ENCODE data around the gene SLC2A4RG. TPM values are rescaled to one million over a fixed set of nuclear protein-coding genes. Genes with fewer than 3 reads are reported as not detected.
A peak's percentile ranks its signal among the peaks of the same experiment; 100 is the strongest.

SLC2A4RG gene
- total and polyA plus RNA-seq, 9 donors, result 2.2 to 199 (median 103) TPM

- Histone ChIP-seq H3K36me3 (no peaks in the 10 kb centered on the region), H3K4me1 (ENCODE audit: insufficient read depth) (peaks cover 15% of the 10 kb centered on the region), H3K27me3 (no peaks in the 10 kb centered on the region), H3K4me3 (no peak overlapping the region), H3K9me3 (no peaks in the 10 kb centered on the region), H3K27ac (no peak overlapping the region)
- intact Hi-C loops (cut with DNase I), result no loop called here
- 77 to 88% (median 80%) methylated on average over 7 of the region's 7 CpGs for WGBS, 3 donors
- TF ChIP-seq POLR2A (IDR thresholded peaks at IDR 0.05) (no peak), CTCF (IDR thresholded peaks at IDR 0.05) (no peak), EP300 (IDR thresholded peaks at IDR 0.05) (no peak)
- no peak for DNase-seq
Measured at GRCh38 chr20:63767886-63768285, 28.3 kb downstream of the SLC2A4RG start.

- TF ChIP-seq EP300 (IDR thresholded peaks at IDR 0.05) (no peak), CTCF (IDR thresholded peaks at IDR 0.05) (no peak), POLR2A (IDR thresholded peaks at IDR 0.05) (no peak)
- WGBS, 3 donors, result 87 to 90% (median 88%) methylated on average over 26 of the region's 26 CpGs
- intact Hi-C loops (cut with DNase I), result no loop called here
Measured at GRCh38 chr20:63768591-63769515, 29.3 kb downstream of the SLC2A4RG start.

GRCh38 chr20:63769891-63770474 is 30.4 kb downstream of the SLC2A4RG start:
- Histone ChIP-seq H3K27ac (no peak overlapping the region), H3K9me3 (no peaks in the 10 kb centered on the region), H3K27me3 (no peaks in the 10 kb centered on the region), H3K36me3 (no peaks in the 10 kb centered on the region), H3K4me1 (ENCODE audit: insufficient read depth) (peaks cover 23% of the 10 kb centered on the region), H3K4me3 (no peak overlapping the region)
- intact Hi-C loops (cut with DNase I), result loop anchor here in 1 of 4 donors (10.0 kb wide), 1 partner anchor 205 kb away; the partner anchor contains the start of gene SAMD10
- 69 to 88% (median 77%) methylated on average over 31 of the region's 31 CpGs for WGBS, 3 donors
- peak in 1 of 5 donors; percentile 29 for DNase-seq
- TF ChIP-seq CTCF (IDR thresholded peaks at IDR 0.05) (no peak), EP300 (IDR thresholded peaks at IDR 0.05) (no peak), POLR2A (IDR thresholded peaks at IDR 0.05) (no peak)

More at GRCh38 chr20:63768591-63769515, 29.3 kb downstream of the SLC2A4RG start:
- H3K9me3 ChIP-seq, result no peaks in the 10 kb centered on the region
- no peak overlapping the region for H3K27ac ChIP-seq
- H3K4me1 ChIP-seq (ENCODE audit: insufficient read depth), result peaks cover 23% of the 10 kb centered on the region
- H3K36me3 ChIP-seq, result no peaks in the 10 kb centered on the region
- no peaks in the 10 kb centered on the region for H3K27me3 ChIP-seq
- peak in 1 of 5 donors; percentile 27 for DNase-seq
- H3K4me3 ChIP-seq, result no peak overlapping the region

- Histone ChIP-seq H3K9me3 (no peaks in the 10 kb centered on the region), H3K4me3 (no peak overlapping the region), H3K36me3 (no peaks in the 10 kb centered on the region), H3K27me3 (no peaks in the 10 kb centered on the region), H3K4me1 (ENCODE audit: insufficient read depth) (peaks cover 29% of the 10 kb centered on the region), H3K27ac (no peak overlapping the region)
- intact Hi-C loops (cut with DNase I), result loop anchor here in 1 of 4 donors (10.0 kb wide), 1 partner anchor 204 kb away; the partner anchor contains the start of gene SAMD10
- WGBS, 3 donors, result 86 to 91% (median 86%) methylated on average over 52 of the region's 52 CpGs
- no peak for TF ChIP-seq POLR2A (IDR thresholded peaks at IDR 0.05)
- TF ChIP-seq EP300 (IDR thresholded peaks at IDR 0.05), result no peak
- no peak for TF ChIP-seq CTCF (IDR thresholded peaks at IDR 0.05)
- peak in 1 of 5 donors; percentile 28 for DNase-seq
Measured at GRCh38 chr20:63771046-63771707, 31.6 kb downstream of the SLC2A4RG start.
